Breast epithelium (tissue), 3 donors: ENCODE results near the gene OCA2.

ENCODE experiments used
- POLR2A ChIP-seq: fragments of 450-650 bp; IDR thresholded peaks from one replicate; pipeline ENCODE4 v1.6.1; 2016; ENCODE audit warnings: antibody characterized with exemption, mild to moderate bottlenecking, moderate library complexity
- POLR2AphosphoS5 ChIP-seq, 3 donors: sonication (generic); formaldehyde crosslinking; IDR thresholded peaks; one replicate each; pipeline ENCODE4 v1.6.1; 2017; ENCODE audit warnings: antibody characterized with exemption in 3 of 3
- TF ChIP-seq, protein P1 (sequence below), 3 donors: fragments of 450-650 bp; IDR thresholded peaks; one replicate each; pipeline ENCODE4 v1.5.1; 2016 to 2017; ENCODE audit warnings: antibody characterized with exemption in 3 of 3, mild to moderate bottlenecking in 3 of 3, moderate library complexity in 3 of 3

- TF ChIP-seq POLR2A (no peak), POLR2AphosphoS5 (IDR thresholded peaks at IDR 0.05) (no peak)
- TF ChIP-seq, protein P1, sequence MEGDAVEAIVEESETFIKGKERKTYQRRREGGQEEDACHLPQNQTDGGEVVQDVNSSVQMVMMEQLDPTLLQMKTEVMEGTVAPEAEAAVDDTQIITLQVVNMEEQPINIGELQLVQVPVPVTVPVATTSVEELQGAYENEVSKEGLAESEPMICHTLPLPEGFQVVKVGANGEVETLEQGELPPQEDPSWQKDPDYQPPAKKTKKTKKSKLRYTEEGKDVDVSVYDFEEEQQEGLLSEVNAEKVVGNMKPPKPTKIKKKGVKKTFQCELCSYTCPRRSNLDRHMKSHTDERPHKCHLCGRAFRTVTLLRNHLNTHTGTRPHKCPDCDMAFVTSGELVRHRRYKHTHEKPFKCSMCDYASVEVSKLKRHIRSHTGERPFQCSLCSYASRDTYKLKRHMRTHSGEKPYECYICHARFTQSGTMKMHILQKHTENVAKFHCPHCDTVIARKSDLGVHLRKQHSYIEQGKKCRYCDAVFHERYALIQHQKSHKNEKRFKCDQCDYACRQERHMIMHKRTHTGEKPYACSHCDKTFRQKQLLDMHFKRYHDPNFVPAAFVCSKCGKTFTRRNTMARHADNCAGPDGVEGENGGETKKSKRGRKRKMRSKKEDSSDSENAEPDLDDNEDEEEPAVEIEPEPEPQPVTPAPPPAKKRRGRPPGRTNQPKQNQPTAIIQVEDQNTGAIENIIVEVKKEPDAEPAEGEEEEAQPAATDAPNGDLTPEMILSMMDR (IDR thresholded peaks at IDR 0.05) = no peak
Measured at GRCh38 chr15:27826902-27827714, 272.0 kb downstream of the OCA2 start.
